ENCODE measurements around the gene HDLBP. TPM values are rescaled to one million over a fixed set of nuclear protein-coding genes. Genes with fewer than 3 reads are reported as not detected.

Gene HDLBP
- total RNA-seq, 1 donor, result 1,418 TPM

- DNase-seq (ENCODE audit: insufficient read length, low spot score, missing footprints), result no peak
- Histone ChIP-seq H3K4me3 (ENCODE audit: insufficient read depth, low read length) (no peak overlapping the region), H3K9me3 (ENCODE audit: low read depth, low read length) (no peaks in the 10 kb centered on the region), H4K20me1 (ENCODE audit: insufficient read depth, low read length) (peaks cover 79% of the 10 kb centered on the region), H3K4me1 (ENCODE audit: insufficient read depth, low read length) (peaks cover 18% of the 10 kb centered on the region), H3K27ac (ENCODE audit: low read depth, low read length) (no peak overlapping the region), H3K36me3 (ENCODE audit: insufficient read depth, low read length) (peaks cover 10% of the 10 kb centered on the region), H3K79me2 (ENCODE audit: insufficient read depth, low read length) (peaks cover 100% of the 10 kb centered on the region), H3K27me3 (ENCODE audit: insufficient read depth, low read length) (no peaks in the 10 kb centered on the region), H3K4me2 (ENCODE audit: insufficient read depth, low read length) (no peak overlapping the region), H2AFZ (ENCODE audit: low read length) (no peak overlapping the region)
- no peak for TF ChIP-seq CTCF (IDR thresholded peaks at IDR 0.05; ENCODE audit: extremely low read depth, low read depth, low read length)
Observed at GRCh38 chr2:241291977-241292376, 23.5 kb downstream of the HDLBP start.

- Histone ChIP-seq H3K27ac (ENCODE audit: low read depth, low read length) (no peak overlapping the region), H3K4me1 (ENCODE audit: insufficient read depth, low read length) (peaks cover 14% of the 10 kb centered on the region), H3K79me2 (ENCODE audit: insufficient read depth, low read length) (peaks cover 100% of the 10 kb centered on the region), H3K4me3 (ENCODE audit: insufficient read depth, low read length) (no peak overlapping the region), H3K27me3 (ENCODE audit: insufficient read depth, low read length) (no peaks in the 10 kb centered on the region), H3K9me3 (ENCODE audit: low read depth, low read length) (no peaks in the 10 kb centered on the region), H3K36me3 (ENCODE audit: insufficient read depth, low read length) (peaks cover 8% of the 10 kb centered on the region), H2AFZ (ENCODE audit: low read length) (no peak overlapping the region), H3K4me2 (ENCODE audit: insufficient read depth, low read length) (no peak overlapping the region), H4K20me1 (ENCODE audit: insufficient read depth, low read length) (peaks cover 75% of the 10 kb centered on the region)
- no peak for DNase-seq (ENCODE audit: insufficient read length, low spot score, missing footprints)
- TF ChIP-seq CTCF (IDR thresholded peaks at IDR 0.05; ENCODE audit: extremely low read depth, low read depth, low read length), result no peak
Observed at GRCh38 chr2:241291153-241291552, 24.3 kb downstream of the HDLBP start.

- peaks cover 100% of the 10 kb centered on the region for H3K79me2 ChIP-seq (ENCODE audit: insufficient read depth, low read length)
- H3K36me3 ChIP-seq (ENCODE audit: insufficient read depth, low read length), result peaks cover 10% of the 10 kb centered on the region
- no peak for TF ChIP-seq CTCF (IDR thresholded peaks at IDR 0.05; ENCODE audit: extremely low read depth, low read depth, low read length)
- DNase-seq (ENCODE audit: insufficient read length, low spot score, missing footprints), result peak; percentile 34
- H3K9me3 ChIP-seq (ENCODE audit: low read depth, low read length), result no peaks in the 10 kb centered on the region
- H4K20me1 ChIP-seq (ENCODE audit: insufficient read depth, low read length), result peaks cover 71% of the 10 kb centered on the region
- H2AFZ ChIP-seq (ENCODE audit: low read length), result no peak overlapping the region
- no peak overlapping the region for H3K4me3 ChIP-seq (ENCODE audit: insufficient read depth, low read length)
- peaks cover 14% of the 10 kb centered on the region for H3K4me1 ChIP-seq (ENCODE audit: insufficient read depth, low read length)
- H3K27ac ChIP-seq (ENCODE audit: low read depth, low read length), result no peak overlapping the region
- no peak overlapping the region for H3K4me2 ChIP-seq (ENCODE audit: insufficient read depth, low read length)
- H3K27me3 ChIP-seq (ENCODE audit: insufficient read depth, low read length), result no peaks in the 10 kb centered on the region
Observed at GRCh38 chr2:241289597-241289996, 25.9 kb downstream of the HDLBP start.

DNA sequence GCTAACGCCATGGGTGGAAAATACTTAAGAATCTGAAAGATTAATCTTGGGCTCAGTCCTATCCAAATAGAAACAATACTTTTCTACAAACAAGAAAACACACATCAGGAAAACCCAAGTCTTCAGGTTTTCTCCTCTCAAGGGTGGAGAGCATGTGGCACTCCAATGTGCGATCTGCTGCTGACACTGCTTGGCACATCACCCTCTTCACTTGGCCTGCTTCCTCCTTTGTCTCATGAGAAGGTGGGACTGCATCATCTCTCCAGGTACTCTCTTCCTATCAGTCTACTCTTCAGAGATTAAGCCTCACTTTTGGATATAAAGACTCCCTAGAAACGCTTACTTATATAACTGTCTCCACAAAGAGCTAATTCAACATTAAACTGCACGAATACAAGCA is 26.4 kb downstream of the HDLBP start:
- Histone ChIP-seq H3K4me1 (ENCODE audit: insufficient read depth, low read length) (peaks cover 13% of the 10 kb centered on the region), H3K9me3 (ENCODE audit: low read depth, low read length) (no peaks in the 10 kb centered on the region), H3K27ac (ENCODE audit: low read depth, low read length) (peak overlapping the region; percentile 17), H3K27me3 (ENCODE audit: insufficient read depth, low read length) (no peaks in the 10 kb centered on the region), H4K20me1 (ENCODE audit: insufficient read depth, low read length) (peaks cover 70% of the 10 kb centered on the region), H2AFZ (ENCODE audit: low read length) (no peak overlapping the region), H3K79me2 (ENCODE audit: insufficient read depth, low read length) (peaks cover 100% of the 10 kb centered on the region), H3K36me3 (ENCODE audit: insufficient read depth, low read length) (peaks cover 10% of the 10 kb centered on the region), H3K4me3 (ENCODE audit: insufficient read depth, low read length) (no peak overlapping the region), H3K4me2 (ENCODE audit: insufficient read depth, low read length) (no peak overlapping the region)
- no peak for DNase-seq (ENCODE audit: insufficient read length, low spot score, missing footprints)
- TF ChIP-seq CTCF (IDR thresholded peaks at IDR 0.05; ENCODE audit: extremely low read depth, low read depth, low read length), result no peak

Measured in osteoblast (primary cell).